Measurements from ENCODE around the gene HRH3.

Gene HRH3

GRCh38 chr20:62229667-62230066, 9.6 kb upstream of the HRH3 start:
- no peak for DNase-seq (ENCODE audit: low read depth)

- no peak for DNase-seq (ENCODE audit: low read depth)
Measured at GRCh38 chr20:62228982-62229545, 9.0 kb upstream of the HRH3 start.

GRCh38 chr20:62227977-62228958, 8.2 kb upstream of the HRH3 start:
- DNase-seq (ENCODE audit: low read depth) = no peak

GRCh38 chr20:62227591-62227976, 7.5 kb upstream of the HRH3 start:
- no peak for DNase-seq (ENCODE audit: low read depth)

- no peak for DNase-seq (ENCODE audit: low read depth)
Measured at GRCh38 chr20:62226707-62227590, 6.9 kb upstream of the HRH3 start.

- no peak for DNase-seq (ENCODE audit: low read depth)
Measured at GRCh38 chr20:62225820-62226635, 6.0 kb upstream of the HRH3 start.

- DNase-seq (ENCODE audit: low read depth) = no peak
Measured at GRCh38 chr20:62225026-62225425, 4.9 kb upstream of the HRH3 start.

- no peak for DNase-seq (ENCODE audit: low read depth)
Measured at GRCh38 chr20:62224113-62224855, 4.2 kb upstream of the HRH3 start.

GRCh38 chr20:62223571-62223970, 3.5 kb upstream of the HRH3 start:
- no peak for DNase-seq (ENCODE audit: low read depth)

GRCh38 chr20:62222972-62223371, 2.9 kb upstream of the HRH3 start:
- no peak for DNase-seq (ENCODE audit: low read depth)

GRCh38 chr20:62222266-62222850, 2.3 kb upstream of the HRH3 start:
- no peak for DNase-seq (ENCODE audit: low read depth)

- DNase-seq (ENCODE audit: low read depth) = no peak
Measured at GRCh38 chr20:62220666-62221568, 839 bp upstream of the HRH3 start.

GRCh38 chr20:62219101-62219991, 732 bp downstream of the HRH3 start:
- DNase-seq (ENCODE audit: low read depth) = no peak

- DNase-seq (ENCODE audit: low read depth) = no peak
Measured at GRCh38 chr20:62217913-62218773, 1.9 kb downstream of the HRH3 start.

- no peak for DNase-seq (ENCODE audit: low read depth)
Measured at GRCh38 chr20:62216636-62217566, 3.2 kb downstream of the HRH3 start.

GRCh38 chr20:62215991-62216635, 4.0 kb downstream of the HRH3 start:
- DNase-seq (ENCODE audit: low read depth) = no peak
